Left ventricle myocardium inferior (tissue), 1 donor: ENCODE measurements around the gene UNC93A. TPM values are rescaled to one million over a fixed set of nuclear protein-coding genes. Genes with fewer than 3 reads are reported as not detected.

ENCODE experiments used
- DNase-seq: peaks from one replicate; pipeline ENCODE4 v3.0.0-alpha.2; 2020
- H3K27ac ChIP-seq: fragments of 200-600 bp; replicated peaks from 2 replicates; pipeline ENCODE4 v1.8.0; 2021
- H3K27me3 ChIP-seq: fragments of 200-600 bp; 2 replicates; pipeline ENCODE4 v1.8.0; 2021; ENCODE audit warnings: low read depth
- H3K36me3 ChIP-seq: fragments of 200-600 bp; 2 replicates; pipeline ENCODE4 v1.8.0; 2021
- H3K4me1 ChIP-seq: fragments of 200-600 bp; 2 replicates; pipeline ENCODE4 v1.8.0; 2021
- H3K4me3 ChIP-seq: fragments of 200-600 bp; 2 replicates; pipeline ENCODE4 v1.8.0; 2021; ENCODE audit warnings: mild to moderate bottlenecking, moderate library complexity
- H3K9me3 ChIP-seq: fragments of 200-600 bp; replicated peaks from 2 replicates; pipeline ENCODE4 v1.8.0; 2021
- intact Hi-C: fragments of 100-400 bp; cut with micrococcal nuclease; formaldehyde crosslinking; loops from one replicate; pipeline ENCODE4 v1.11.0; 2022
- total RNA-seq: library from RNA; stranded (reverse); fragmentation: NEBNext Ultra II Directional; extraction: Animal tissue kit (Norgen Biotek cat#: 25700); gene quantifications from one replicate; pipeline ENCODE4 v1.2.1, GENCODE V29; 2021
- TF ChIP-seq, protein P1 (sequence below): fragments of 200-600 bp; IDR thresholded peaks from 2 replicates; pipeline ENCODE4 v1.8.0; 2021; ENCODE audit warnings: antibody characterized with exemption, mild to moderate bottlenecking, borderline replicate concordance
- donor health status: DM: no; HTN: yes; CAD: no; lungs with severe emphysema.

Gene UNC93A
- total RNA-seq, 1 donor from 2014 or later, result not detected

DNA sequence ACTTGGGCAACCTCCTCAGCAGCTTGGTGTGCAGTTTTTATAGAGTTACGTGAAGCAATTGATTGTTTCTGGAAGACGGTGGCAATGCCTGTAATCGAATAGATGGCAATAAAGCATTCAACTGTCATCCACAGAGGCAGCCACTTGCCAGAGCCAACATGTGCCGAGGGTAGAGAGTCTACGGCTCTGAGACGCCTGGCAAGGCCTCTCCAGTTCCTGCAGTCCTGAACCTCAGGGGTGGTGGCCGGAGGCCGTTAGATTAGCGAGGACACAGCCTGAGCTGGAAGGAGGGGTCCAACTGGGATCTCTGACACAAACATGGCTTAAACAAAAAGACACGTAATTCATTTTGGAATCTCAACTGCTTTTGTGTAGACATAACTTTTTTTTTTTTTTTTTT is 33.0 kb downstream of the UNC93A start:
- intact Hi-C loops, result no loop called here
- Histone ChIP-seq H3K4me3 (no peak overlapping the region), H3K36me3 (no peaks in the 10 kb centered on the region), H3K27ac (no peak overlapping the region), H3K4me1 (no peaks in the 10 kb centered on the region), H3K9me3 (no peaks in the 10 kb centered on the region), H3K27me3 (no peaks in the 10 kb centered on the region)
- no peak for DNase-seq
- TF ChIP-seq, protein P1, sequence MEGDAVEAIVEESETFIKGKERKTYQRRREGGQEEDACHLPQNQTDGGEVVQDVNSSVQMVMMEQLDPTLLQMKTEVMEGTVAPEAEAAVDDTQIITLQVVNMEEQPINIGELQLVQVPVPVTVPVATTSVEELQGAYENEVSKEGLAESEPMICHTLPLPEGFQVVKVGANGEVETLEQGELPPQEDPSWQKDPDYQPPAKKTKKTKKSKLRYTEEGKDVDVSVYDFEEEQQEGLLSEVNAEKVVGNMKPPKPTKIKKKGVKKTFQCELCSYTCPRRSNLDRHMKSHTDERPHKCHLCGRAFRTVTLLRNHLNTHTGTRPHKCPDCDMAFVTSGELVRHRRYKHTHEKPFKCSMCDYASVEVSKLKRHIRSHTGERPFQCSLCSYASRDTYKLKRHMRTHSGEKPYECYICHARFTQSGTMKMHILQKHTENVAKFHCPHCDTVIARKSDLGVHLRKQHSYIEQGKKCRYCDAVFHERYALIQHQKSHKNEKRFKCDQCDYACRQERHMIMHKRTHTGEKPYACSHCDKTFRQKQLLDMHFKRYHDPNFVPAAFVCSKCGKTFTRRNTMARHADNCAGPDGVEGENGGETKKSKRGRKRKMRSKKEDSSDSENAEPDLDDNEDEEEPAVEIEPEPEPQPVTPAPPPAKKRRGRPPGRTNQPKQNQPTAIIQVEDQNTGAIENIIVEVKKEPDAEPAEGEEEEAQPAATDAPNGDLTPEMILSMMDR, result no peak

DNA sequence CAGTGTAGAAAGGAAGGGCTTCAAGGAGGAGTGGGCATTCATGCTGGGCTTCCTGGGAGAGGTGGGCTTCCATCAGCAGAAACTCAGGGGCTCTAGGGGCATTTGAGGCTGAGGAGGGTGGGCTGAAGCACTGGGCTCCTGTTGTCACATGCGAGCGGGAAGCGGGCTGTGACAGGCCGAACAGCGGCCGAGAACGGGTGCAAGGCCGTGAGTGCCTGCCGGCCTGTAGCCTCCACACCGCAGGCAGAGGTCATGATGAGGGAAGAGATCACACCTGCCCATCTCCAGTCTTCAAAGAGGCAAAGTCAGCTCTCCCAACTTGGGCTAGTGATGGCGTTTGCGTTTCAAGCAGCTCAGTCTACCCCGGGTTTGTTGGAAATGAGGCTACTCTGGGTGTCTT is 34.7 kb downstream of the UNC93A start:
- TF ChIP-seq, protein P1, result no peak
- Histone ChIP-seq H3K4me3 (no peak overlapping the region), H3K4me1 (no peaks in the 10 kb centered on the region), H3K27ac (no peak overlapping the region), H3K9me3 (no peaks in the 10 kb centered on the region), H3K36me3 (no peaks in the 10 kb centered on the region), H3K27me3 (peaks cover 5% of the 10 kb centered on the region)
- intact Hi-C loops, result no loop called here
- DNase-seq, result no peak

DNA sequence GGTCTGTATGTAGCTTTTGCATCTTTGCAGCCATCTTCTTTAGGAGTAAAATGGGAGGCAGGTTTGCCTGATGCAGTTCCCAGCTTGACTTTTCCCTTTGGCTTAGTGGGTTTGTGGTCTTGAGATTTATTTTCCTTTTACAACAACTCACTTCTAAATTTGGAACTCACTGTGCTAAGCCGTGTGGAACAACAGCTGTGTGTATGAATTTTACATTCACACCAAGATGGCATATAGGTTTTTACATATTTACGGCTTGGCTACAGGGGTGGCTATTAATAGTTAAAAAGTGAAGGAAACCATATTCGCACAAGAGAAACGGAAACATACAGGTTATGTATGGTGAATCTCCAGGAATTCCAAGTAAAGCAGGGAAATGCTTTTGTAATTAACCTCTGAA is 36.3 kb downstream of the UNC93A start:
- Histone ChIP-seq H3K4me3 (no peak overlapping the region), H3K27ac (no peak overlapping the region), H3K4me1 (no peaks in the 10 kb centered on the region), H3K9me3 (no peaks in the 10 kb centered on the region), H3K36me3 (no peaks in the 10 kb centered on the region), H3K27me3 (peaks cover 10% of the 10 kb centered on the region)
- TF ChIP-seq, protein P1, result no peak
- intact Hi-C loops, result no loop called here
- DNase-seq, result no peak

DNA sequence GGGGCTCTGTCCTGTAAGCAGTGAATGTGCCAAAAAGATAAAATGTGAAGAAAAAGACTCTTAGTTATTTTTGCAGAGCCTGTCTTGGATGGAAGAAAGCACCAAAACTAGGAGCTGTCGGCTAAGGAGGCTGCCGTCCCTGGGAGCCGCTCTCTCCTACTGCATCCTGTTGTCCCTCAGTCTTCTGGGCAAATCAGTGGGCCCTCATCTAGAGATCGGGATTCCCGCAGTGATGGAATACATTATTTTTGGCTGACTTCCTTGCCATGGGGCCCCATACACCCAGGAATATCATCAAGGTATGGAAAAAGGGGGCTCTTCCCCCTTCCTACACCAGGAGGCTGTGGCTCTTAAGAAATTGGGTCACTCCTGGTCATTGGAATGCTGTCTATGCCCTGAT is 37.0 kb downstream of the UNC93A start:
- no peaks in the 10 kb centered on the region for H3K36me3 ChIP-seq
- TF ChIP-seq, protein P1, result no peak
- intact Hi-C loops, result no loop called here
- H3K27ac ChIP-seq, result no peak overlapping the region
- DNase-seq, result no peak
- H3K4me3 ChIP-seq, result no peak overlapping the region
- peaks cover 10% of the 10 kb centered on the region for H3K27me3 ChIP-seq
- H3K9me3 ChIP-seq, result no peaks in the 10 kb centered on the region
- H3K4me1 ChIP-seq, result no peaks in the 10 kb centered on the region

DNA sequence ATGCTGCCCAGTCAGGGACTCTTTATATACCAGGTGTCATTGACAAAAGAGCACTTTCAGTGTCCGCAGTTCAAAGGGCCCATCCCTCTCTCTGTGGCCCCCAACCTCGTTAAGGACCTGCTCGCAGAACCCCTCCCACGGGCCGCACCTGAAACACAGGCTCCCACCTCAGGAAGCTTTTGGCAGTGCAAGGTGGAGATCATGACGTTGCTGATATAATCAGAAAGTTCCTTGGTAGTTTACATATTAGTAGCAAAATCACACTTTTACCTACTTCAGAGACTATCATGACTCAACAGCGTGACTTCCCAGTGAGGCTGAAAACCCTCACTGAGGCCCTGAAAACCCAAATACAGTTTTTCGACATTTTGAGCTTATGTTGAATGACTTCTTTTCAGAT is 37.9 kb downstream of the UNC93A start:
- TF ChIP-seq, protein P1, result no peak
- Histone ChIP-seq H3K27me3 (peaks cover 10% of the 10 kb centered on the region), H3K36me3 (no peaks in the 10 kb centered on the region), H3K27ac (no peak overlapping the region), H3K9me3 (no peaks in the 10 kb centered on the region), H3K4me3 (no peak overlapping the region), H3K4me1 (no peaks in the 10 kb centered on the region)
- no peak for DNase-seq
- intact Hi-C loops, result no loop called here

DNA sequence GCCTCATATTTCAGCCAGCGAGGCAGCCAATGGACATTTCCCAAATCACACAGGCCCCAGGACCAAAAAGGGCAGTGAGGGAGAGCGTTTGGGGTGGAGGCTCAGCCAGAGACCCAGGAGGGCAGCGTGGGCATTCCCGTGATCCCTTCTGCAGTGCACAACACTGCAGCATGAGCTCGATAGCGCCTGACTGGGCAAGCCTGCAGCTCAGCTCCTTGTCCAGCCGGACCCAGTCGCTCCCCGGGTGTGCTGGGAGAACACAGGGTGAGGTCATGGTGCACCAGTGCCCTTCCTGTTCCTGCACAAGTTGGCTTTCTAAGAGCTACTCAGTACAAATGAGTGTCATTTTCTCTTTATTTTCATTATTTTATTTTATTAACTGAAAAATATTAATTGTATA is 39.6 kb downstream of the UNC93A start:
- Histone ChIP-seq H3K36me3 (no peaks in the 10 kb centered on the region), H3K4me3 (no peak overlapping the region), H3K27me3 (peaks cover 10% of the 10 kb centered on the region), H3K27ac (no peak overlapping the region), H3K4me1 (no peaks in the 10 kb centered on the region), H3K9me3 (no peaks in the 10 kb centered on the region)
- intact Hi-C loops, result no loop called here
- TF ChIP-seq, protein P1, result no peak
- no peak for DNase-seq
